Measurements from ENCODE around the gene POLE4. TPM values are rescaled to one million over a fixed set of nuclear protein-coding genes. Genes with fewer than 3 reads are reported as not detected.

Gene POLE4
- total RNA-seq, 1 donor: 23.5 TPM

DNA sequence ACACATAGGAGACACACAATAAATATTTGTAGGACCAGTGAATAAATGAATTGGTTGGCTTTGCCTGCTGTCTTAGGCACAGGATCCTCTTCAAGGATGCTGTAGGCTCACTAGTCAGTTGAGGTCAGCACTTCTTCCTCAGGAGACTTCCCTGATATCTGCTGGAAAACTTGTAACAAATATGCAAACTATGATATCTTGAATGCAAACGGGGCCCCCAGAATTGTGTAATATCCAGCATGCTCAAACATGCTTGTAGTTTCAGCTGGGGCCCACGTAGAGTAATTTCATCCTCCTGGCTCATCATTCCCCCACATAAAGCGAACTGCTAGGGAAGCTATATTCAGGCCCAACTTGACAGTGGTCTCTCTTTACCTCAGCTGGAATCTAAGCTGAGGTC is 43.6 kb downstream of the POLE4 start:
- Histone ChIP-seq H3K36me3 (ENCODE audit: insufficient read depth, low read length) (no peaks in the 10 kb centered on the region), H2AFZ (ENCODE audit: low read length) (no peak overlapping the region), H4K20me1 (ENCODE audit: insufficient read depth, low read length) (no peaks in the 10 kb centered on the region), H3K4me3 (ENCODE audit: insufficient read depth, low read length) (no peak overlapping the region), H3K9me3 (ENCODE audit: low read depth, low read length) (no peaks in the 10 kb centered on the region), H3K79me2 (ENCODE audit: insufficient read depth, low read length) (no peaks in the 10 kb centered on the region), H3K4me1 (ENCODE audit: insufficient read depth, low read length) (no peaks in the 10 kb centered on the region), H3K27me3 (ENCODE audit: insufficient read depth, low read length) (no peaks in the 10 kb centered on the region), H3K27ac (ENCODE audit: low read depth, low read length) (no peak overlapping the region), H3K4me2 (ENCODE audit: insufficient read depth, low read length) (no peak overlapping the region)
- TF ChIP-seq, protein P1, sequence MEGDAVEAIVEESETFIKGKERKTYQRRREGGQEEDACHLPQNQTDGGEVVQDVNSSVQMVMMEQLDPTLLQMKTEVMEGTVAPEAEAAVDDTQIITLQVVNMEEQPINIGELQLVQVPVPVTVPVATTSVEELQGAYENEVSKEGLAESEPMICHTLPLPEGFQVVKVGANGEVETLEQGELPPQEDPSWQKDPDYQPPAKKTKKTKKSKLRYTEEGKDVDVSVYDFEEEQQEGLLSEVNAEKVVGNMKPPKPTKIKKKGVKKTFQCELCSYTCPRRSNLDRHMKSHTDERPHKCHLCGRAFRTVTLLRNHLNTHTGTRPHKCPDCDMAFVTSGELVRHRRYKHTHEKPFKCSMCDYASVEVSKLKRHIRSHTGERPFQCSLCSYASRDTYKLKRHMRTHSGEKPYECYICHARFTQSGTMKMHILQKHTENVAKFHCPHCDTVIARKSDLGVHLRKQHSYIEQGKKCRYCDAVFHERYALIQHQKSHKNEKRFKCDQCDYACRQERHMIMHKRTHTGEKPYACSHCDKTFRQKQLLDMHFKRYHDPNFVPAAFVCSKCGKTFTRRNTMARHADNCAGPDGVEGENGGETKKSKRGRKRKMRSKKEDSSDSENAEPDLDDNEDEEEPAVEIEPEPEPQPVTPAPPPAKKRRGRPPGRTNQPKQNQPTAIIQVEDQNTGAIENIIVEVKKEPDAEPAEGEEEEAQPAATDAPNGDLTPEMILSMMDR (IDR thresholded peaks at IDR 0.05; ENCODE audit: extremely low read depth, low read depth, low read length): no peak
- DNase-seq (ENCODE audit: insufficient read length, low spot score, missing footprints): no peak

DNA sequence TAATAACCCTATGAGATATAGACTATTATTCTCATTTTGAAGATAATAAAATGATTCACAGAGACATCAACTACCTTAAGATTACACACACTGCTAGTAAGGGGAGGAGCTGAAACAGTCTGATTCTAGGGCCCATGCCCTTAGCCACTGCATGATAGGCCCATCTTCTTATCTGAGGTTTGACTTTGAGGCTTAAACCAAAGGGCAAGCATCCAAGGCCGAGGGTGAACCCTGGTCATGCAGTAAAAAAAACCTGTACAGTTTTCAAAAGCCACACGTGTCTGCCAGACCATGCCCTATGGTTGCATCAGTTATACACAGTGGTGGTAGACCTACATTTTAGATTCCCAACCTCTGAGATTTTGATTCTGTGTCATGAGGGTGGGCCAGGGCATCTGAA is 44.8 kb downstream of the POLE4 start:
- Histone ChIP-seq H4K20me1 (ENCODE audit: insufficient read depth, low read length) (no peaks in the 10 kb centered on the region), H3K79me2 (ENCODE audit: insufficient read depth, low read length) (no peaks in the 10 kb centered on the region), H3K27ac (ENCODE audit: low read depth, low read length) (no peak overlapping the region), H2AFZ (ENCODE audit: low read length) (no peak overlapping the region), H3K9me3 (ENCODE audit: low read depth, low read length) (no peaks in the 10 kb centered on the region), H3K4me1 (ENCODE audit: insufficient read depth, low read length) (no peaks in the 10 kb centered on the region), H3K27me3 (ENCODE audit: insufficient read depth, low read length) (no peaks in the 10 kb centered on the region), H3K4me2 (ENCODE audit: insufficient read depth, low read length) (no peak overlapping the region), H3K4me3 (ENCODE audit: insufficient read depth, low read length) (no peak overlapping the region), H3K36me3 (ENCODE audit: insufficient read depth, low read length) (no peaks in the 10 kb centered on the region)
- DNase-seq (ENCODE audit: insufficient read length, low spot score, missing footprints): no peak
- TF ChIP-seq, protein P1 (IDR thresholded peaks at IDR 0.05; ENCODE audit: extremely low read depth, low read depth, low read length): no peak

DNA sequence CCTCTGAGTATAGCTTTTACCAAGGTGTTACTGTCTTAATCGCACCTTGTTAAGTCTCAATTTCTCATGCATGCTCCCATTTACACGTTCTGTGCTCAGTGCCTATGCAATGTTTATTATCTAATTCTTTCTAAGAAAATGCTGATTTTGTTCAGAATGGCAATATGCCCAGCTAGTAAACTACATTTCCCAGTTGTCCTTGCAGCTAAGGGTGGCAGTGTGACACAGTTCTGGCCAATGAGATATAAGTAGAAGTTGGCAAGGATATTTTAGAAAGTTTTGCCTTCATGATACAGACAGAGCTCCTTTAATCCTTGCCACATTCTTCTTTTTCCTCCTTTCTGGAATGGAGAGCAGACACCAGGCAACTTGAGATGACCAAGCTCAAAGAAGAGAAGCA is 45.3 kb downstream of the POLE4 start:
- Histone ChIP-seq H3K36me3 (ENCODE audit: insufficient read depth, low read length) (no peaks in the 10 kb centered on the region), H3K9me3 (ENCODE audit: low read depth, low read length) (no peaks in the 10 kb centered on the region), H3K4me3 (ENCODE audit: insufficient read depth, low read length) (no peak overlapping the region), H4K20me1 (ENCODE audit: insufficient read depth, low read length) (no peaks in the 10 kb centered on the region), H3K4me1 (ENCODE audit: insufficient read depth, low read length) (no peaks in the 10 kb centered on the region), H3K79me2 (ENCODE audit: insufficient read depth, low read length) (no peaks in the 10 kb centered on the region), H3K27me3 (ENCODE audit: insufficient read depth, low read length) (no peaks in the 10 kb centered on the region), H2AFZ (ENCODE audit: low read length) (no peak overlapping the region), H3K4me2 (ENCODE audit: insufficient read depth, low read length) (no peak overlapping the region), H3K27ac (ENCODE audit: low read depth, low read length) (no peak overlapping the region)
- TF ChIP-seq, protein P1 (IDR thresholded peaks at IDR 0.05; ENCODE audit: extremely low read depth, low read depth, low read length): no peak
- DNase-seq (ENCODE audit: insufficient read length, low spot score, missing footprints): no peak

DNA sequence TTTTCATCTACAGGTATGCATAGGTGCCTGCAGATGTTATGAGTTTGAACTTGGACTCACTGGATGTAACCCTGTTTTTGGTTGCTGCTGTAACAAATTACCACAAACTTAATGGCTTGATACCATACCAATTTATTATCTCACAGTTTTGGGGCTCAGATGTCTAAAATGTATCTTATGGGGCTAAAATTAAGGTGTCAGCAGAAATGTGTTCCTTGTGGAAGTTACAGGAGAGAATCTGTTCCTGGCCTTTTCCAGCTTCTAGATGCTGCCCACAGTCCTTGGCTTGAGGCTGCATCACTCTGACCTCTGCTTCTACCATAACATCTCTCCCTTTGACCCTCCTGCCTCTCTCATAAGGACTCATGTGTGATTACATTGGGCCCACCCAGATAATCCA is 47.6 kb downstream of the POLE4 start:
- H3K36me3 ChIP-seq (ENCODE audit: insufficient read depth, low read length): no peaks in the 10 kb centered on the region
- H3K4me2 ChIP-seq (ENCODE audit: insufficient read depth, low read length): no peak overlapping the region
- no peaks in the 10 kb centered on the region for H3K79me2 ChIP-seq (ENCODE audit: insufficient read depth, low read length)
- no peak overlapping the region for H3K27ac ChIP-seq (ENCODE audit: low read depth, low read length)
- H3K27me3 ChIP-seq (ENCODE audit: insufficient read depth, low read length): no peaks in the 10 kb centered on the region
- no peaks in the 10 kb centered on the region for H4K20me1 ChIP-seq (ENCODE audit: insufficient read depth, low read length)
- H2AFZ ChIP-seq (ENCODE audit: low read length): no peak overlapping the region
- TF ChIP-seq, protein P1 (IDR thresholded peaks at IDR 0.05; ENCODE audit: extremely low read depth, low read depth, low read length): no peak
- DNase-seq (ENCODE audit: insufficient read length, low spot score, missing footprints): no peak
- no peaks in the 10 kb centered on the region for H3K4me1 ChIP-seq (ENCODE audit: insufficient read depth, low read length)
- no peak overlapping the region for H3K4me3 ChIP-seq (ENCODE audit: insufficient read depth, low read length)
- no peaks in the 10 kb centered on the region for H3K9me3 ChIP-seq (ENCODE audit: low read depth, low read length)

Data from osteoblast (primary cell).